DOHH2 (cell line): ENCODE data around the gene ZNF219.

Source experiments
- H3F3A ChIP-seq: fragments of 200-600 bp; sonication (generic), shearing (Covaris generic); 2 replicates; pipeline ENCODE4 v1.6.0; 2016; ENCODE audit warnings: antibody characterized with exemption, mild to moderate bottlenecking; ENCODE audit not compliant: control insufficient read depth, insufficient read depth
- H3K27ac ChIP-seq: fragments of 200-600 bp; sonication (generic); 2 replicates; pipeline ENCODE4 v1.5.1; 2014; ENCODE audit warnings: low read depth, mild to moderate bottlenecking, low read length, moderate library complexity
- H3K27me3 ChIP-seq: fragments of 200-600 bp; sonication (generic); 2 replicates; pipeline ENCODE4 v1.6.1; 2014; ENCODE audit warnings: mild to moderate bottlenecking, low read length, mixed read lengths; ENCODE audit not compliant: control insufficient read depth
- H3K36me3 ChIP-seq: fragments of 200-600 bp; sonication (generic); 2 replicates; pipeline ENCODE4 v1.6.1; 2014; ENCODE audit warnings: mild to moderate bottlenecking, low read length, moderate library complexity, mixed read lengths; ENCODE audit not compliant: control insufficient read depth
- H3K4me1 ChIP-seq: fragments of 200-600 bp; sonication (generic); 2 replicates; pipeline ENCODE4 v1.6.1; 2014; ENCODE audit warnings: mild to moderate bottlenecking, low read length, mixed read lengths; ENCODE audit not compliant: control insufficient read depth
- H3K4me2 ChIP-seq: fragments of 200-600 bp; sonication (generic); 2 replicates; pipeline ENCODE4 v1.6.0; 2014; ENCODE audit warnings: mild to moderate bottlenecking, low read length, moderate library complexity
- H3K4me3 ChIP-seq: fragments of 200-600 bp; sonication (generic); 2 replicates; pipeline ENCODE4 v1.5.1; 2014; ENCODE audit warnings: mild to moderate bottlenecking, low read length, mixed read lengths
- H3K79me2 ChIP-seq: fragments of 200-600 bp; sonication (generic); 2 replicates; pipeline ENCODE4 v1.6.1; 2014; ENCODE audit warnings: mild to moderate bottlenecking, low read length, mixed read lengths; ENCODE audit not compliant: control insufficient read depth
- H3K9me2 ChIP-seq: fragments of 200-600 bp; sonication (generic); replicated peaks from 2 replicates; pipeline ENCODE4 v1.6.1; 2014; ENCODE audit warnings: mild to moderate bottlenecking, low read length, mixed read lengths; ENCODE audit not compliant: control insufficient read depth
- H3K9me3 ChIP-seq: fragments of 200-600 bp; sonication (generic); 2 replicates; pipeline ENCODE4 v1.6.1; 2014; ENCODE audit warnings: antibody characterized with exemption, low read length, mixed read lengths; ENCODE audit not compliant: control insufficient read depth, insufficient read depth
- H4K20me1 ChIP-seq: fragments of 200-600 bp; sonication (generic); 2 replicates; pipeline ENCODE4 v1.6.0; 2014; ENCODE audit warnings: low read depth, mild to moderate bottlenecking, antibody characterized with exemption, low read length, moderate library complexity; ENCODE audit not compliant: control insufficient read depth, insufficient read depth
- CTCF ChIP-seq: fragments of 200-600 bp; sonication (generic); IDR thresholded peaks from one replicate; pipeline ENCODE4 v1.5.1; 2014; ENCODE audit warnings: antibody characterized with exemption, mild to moderate bottlenecking, low read depth, low read length; ENCODE audit not compliant: poor library complexity, severe bottlenecking
- EZH2phosphoT487 ChIP-seq: fragments of 200-600 bp; sonication (generic); IDR thresholded peaks from 2 replicates; pipeline ENCODE4 v1.6.1; 2017; ENCODE audit warnings: borderline replicate concordance, mild to moderate bottlenecking, antibody characterized with exemption, low read length, moderate library complexity, mixed read lengths

The ZNF219 gene

GRCh38 chr14:21086908-21087293 is 11.6 kb downstream of the ZNF219 start:
- Histone ChIP-seq H3K9me2 (no peaks in the 10 kb centered on the region), H3K4me3 (no peak overlapping the region), H4K20me1 (peaks cover 2% of the 10 kb centered on the region; the same call in 1 of the 2 replicates), H3K36me3 (no peaks in the 10 kb centered on the region), H3K4me1 (peaks cover 6% of the 10 kb centered on the region), H3K9me3 (no peaks in the 10 kb centered on the region), H3K4me2 (no peak overlapping the region), H3K27ac (no peak overlapping the region), H3F3A (no peaks in the 10 kb centered on the region), H3K27me3 (no peaks in the 10 kb centered on the region), H3K79me2 (no peaks in the 10 kb centered on the region)
- TF ChIP-seq EZH2phosphoT487: no peak
- no peak for TF ChIP-seq CTCF

GRCh38 chr14:21084998-21085853 is 13.2 kb downstream of the ZNF219 start:
- Histone ChIP-seq H4K20me1 (peaks cover 2% of the 10 kb centered on the region; the same call in 1 of the 2 replicates), H3K4me2 (no peak overlapping the region), H3K36me3 (no peaks in the 10 kb centered on the region), H3K9me2 (no peaks in the 10 kb centered on the region), H3K4me3 (no peak overlapping the region), H3K27me3 (no peaks in the 10 kb centered on the region), H3F3A (no peaks in the 10 kb centered on the region), H3K4me1 (peaks cover 6% of the 10 kb centered on the region), H3K27ac (no peak overlapping the region), H3K79me2 (no peaks in the 10 kb centered on the region), H3K9me3 (no peaks in the 10 kb centered on the region)
- TF ChIP-seq CTCF: no peak
- no peak for TF ChIP-seq EZH2phosphoT487

- Histone ChIP-seq H3K4me2 (no peak overlapping the region), H3K27ac (no peak overlapping the region), H3K9me2 (no peaks in the 10 kb centered on the region), H3F3A (no peaks in the 10 kb centered on the region), H3K27me3 (peaks cover 3% of the 10 kb centered on the region; the same call in 1 of the 2 replicates), H3K4me1 (peaks cover 6% of the 10 kb centered on the region), H3K9me3 (no peaks in the 10 kb centered on the region), H3K36me3 (no peaks in the 10 kb centered on the region), H3K4me3 (no peak overlapping the region), H3K79me2 (no peaks in the 10 kb centered on the region), H4K20me1 (peaks cover 2% of the 10 kb centered on the region; the same call in 1 of the 2 replicates)
- TF ChIP-seq CTCF (no peak), EZH2phosphoT487 (no peak)
Observed at GRCh38 chr14:21084396-21084795, 14.1 kb downstream of the ZNF219 start.
